Measurements from ENCODE around the gene GPR156.

GRCh38 chr3:120155108-120155507 lies 129.9 kb downstream of the GPR156 start:
- no peak for TF ChIP-seq GABPA (IDR thresholded peaks at IDR 0.05; ENCODE audit: low read depth)
- no peak for TF ChIP-seq CTCF (IDR thresholded peaks at IDR 0.05)
- TF ChIP-seq YY1 (IDR thresholded peaks at IDR 0.05; ENCODE audit: low read depth), result no peak
- TF ChIP-seq MAX (IDR thresholded peaks at IDR 0.05; ENCODE audit: low read depth), result no peak
- no peak for TF ChIP-seq NRF1 (IDR thresholded peaks at IDR 0.05; ENCODE audit: low read depth, low read length)
- TF ChIP-seq POLR2AphosphoS5 (IDR thresholded peaks at IDR 0.05; ENCODE audit: low read depth, low read length), result no peak
- TF ChIP-seq EP300 (IDR thresholded peaks at IDR 0.05; ENCODE audit: borderline replicate concordance in 1 of 2, low read depth in 1 of 2, low read length in 1 of 2), result no peak
- no peak for TF ChIP-seq RAD21 (IDR thresholded peaks at IDR 0.05; ENCODE audit: low read length)
- TF ChIP-seq GATA2 (CRISPR knock-in tag; IDR thresholded peaks at IDR 0.05), result no peak
